ENCODE measurements around the gene IFNL3.
"Not testable (repeated sequence)": the region's sequence is repeated elsewhere in the genome, so short reads cannot be mapped to it uniquely, and the experiment has no call there.

Gene IFNL3

GRCh38 chr19:39244410-39245100 is at the start of gene IFNL3:
IFNL3 (minus strand) TSS chr19:39245006; CDS start chr19:39244967, 39 bp downstream.
- not testable (repeated sequence) for DNase-seq

DNA sequence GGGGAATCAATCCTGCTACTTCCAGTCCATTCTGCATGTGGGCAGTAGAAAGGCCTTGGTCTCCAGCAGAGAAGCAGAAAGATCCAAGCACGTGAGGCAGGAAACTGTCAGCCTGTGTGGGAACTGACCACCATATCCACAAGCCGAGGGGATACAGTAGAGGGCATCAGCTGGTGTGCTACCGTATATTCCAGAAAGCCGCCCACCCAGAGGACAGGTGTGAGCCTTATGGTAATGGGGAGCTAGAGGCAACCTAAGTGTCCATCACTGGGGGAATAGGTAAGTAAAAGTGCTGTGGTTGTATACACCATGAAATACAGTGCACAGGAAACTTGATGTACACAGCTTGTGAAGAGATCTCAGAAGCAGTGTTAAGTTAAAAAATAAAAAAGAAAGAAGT is 48.6 kb upstream of the IFNL3 start:
- no peak for DNase-seq

DNA sequence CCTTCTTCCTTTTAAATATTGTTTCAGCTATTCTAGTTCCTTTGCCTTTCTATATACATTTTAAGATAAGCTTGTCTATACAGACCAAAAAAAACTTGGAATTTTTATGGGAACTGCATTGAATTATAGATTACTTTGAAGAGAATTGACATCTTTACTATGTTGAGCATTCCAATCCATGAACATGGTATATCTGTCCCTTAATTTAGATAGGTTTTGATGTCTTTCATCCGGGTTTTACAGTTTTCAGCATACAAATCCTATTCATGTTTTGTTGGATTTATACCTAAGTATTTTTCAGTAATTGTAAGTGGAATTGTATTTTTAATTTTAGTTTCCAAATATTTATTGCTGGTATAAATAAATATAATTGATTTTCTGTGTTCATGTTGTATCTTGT is 39.2 kb upstream of the IFNL3 start:
- no peak for DNase-seq

DNA sequence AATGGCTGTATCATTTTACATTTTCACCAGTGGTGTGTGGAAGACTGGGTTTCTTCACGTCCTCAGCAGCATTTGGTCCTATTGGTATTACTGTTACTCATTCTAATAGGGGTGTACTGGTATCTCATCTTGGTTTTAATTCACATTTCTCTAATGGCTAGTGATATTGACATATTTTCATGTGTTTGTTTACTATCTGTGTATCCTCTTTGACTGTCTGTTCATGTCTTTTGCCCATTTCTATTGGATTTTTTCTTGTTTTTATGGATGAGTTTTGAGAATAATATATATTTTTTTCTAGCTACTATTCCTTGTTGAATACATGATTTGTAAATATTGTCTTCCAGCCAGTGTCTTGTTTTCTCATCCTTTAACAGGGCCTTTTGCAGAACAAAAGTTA is 37.2 kb upstream of the IFNL3 start:
- no peak for DNase-seq

DNA sequence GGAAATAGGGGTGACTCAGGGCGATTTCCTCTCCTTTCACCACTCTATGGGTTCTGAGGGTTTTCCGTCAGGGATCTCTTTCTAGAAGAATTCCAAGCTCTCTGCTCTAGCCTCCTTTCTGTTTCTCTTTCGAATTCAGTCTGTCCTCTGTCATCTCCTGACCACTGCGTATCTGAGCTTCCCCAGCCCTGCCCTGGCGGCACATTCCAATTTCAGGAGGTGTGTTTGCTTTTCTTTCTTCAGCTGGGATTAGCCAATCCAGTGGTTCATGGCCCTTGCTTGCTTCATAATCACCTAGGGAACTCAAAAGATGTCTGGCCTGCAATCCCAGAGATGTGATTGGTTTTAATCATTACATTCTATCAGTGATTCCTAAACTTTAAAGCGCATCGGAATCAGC is 32.8 kb upstream of the IFNL3 start:
- DNase-seq, result no peak

DNA sequence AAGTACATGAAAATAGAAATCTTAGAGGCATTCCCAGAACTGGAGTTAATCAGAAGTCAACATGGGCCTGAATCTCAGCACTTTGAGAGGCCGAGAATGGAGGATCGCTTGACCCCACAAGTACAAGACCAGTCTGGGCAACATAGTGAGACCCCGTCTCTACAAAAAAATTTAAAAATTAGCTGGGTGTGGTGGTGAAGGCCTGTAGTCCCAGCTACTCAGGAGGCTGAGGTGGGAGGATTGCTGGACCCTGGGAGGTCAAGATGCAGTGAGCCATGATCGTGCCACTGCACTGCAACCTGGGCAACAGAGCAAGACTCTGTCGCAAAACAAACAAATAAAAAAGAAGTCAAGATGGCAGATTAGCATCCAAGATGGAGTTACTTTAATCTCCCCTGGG is 31.9 kb upstream of the IFNL3 start:
- no peak for DNase-seq

DNA sequence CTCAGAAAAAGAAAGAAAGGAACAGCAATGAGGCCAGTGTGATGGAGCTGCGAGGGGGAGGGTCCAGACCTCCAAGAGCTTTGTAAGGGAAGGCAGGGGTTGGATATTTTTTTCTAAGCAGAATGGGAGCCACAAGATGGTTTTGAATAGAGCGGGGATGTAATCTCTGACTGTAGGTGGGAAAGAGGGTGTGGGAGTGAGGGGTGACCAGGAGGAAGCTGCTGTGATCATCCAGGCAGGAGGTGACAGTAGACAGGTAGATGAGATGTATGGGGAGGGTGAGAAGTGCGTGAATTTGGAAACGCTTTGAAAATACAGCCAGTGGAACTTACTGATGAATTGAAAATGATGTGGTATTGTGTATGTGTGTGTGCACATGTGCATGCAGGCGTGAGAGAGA is 30.8 kb upstream of the IFNL3 start:
- no peak for DNase-seq

DNA sequence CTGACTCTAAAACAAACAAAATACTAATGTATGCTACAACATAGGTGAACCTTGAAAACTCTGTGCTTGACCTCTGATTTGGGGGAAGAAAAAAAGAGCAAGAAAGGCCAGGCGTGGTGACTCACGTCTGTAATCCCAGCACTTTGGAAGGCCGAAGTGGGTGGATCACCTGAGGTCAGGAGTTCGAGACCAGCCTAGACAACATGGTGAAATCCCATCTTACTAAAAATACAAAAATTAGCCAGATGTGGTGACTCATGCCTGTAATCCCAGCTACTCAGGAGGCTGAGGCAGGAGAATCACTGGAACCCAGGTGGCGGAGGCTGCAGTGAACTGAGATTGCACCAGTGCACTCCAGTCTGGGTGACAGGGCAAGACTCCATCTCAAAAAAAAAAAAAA is 29.1 kb upstream of the IFNL3 start:
- not testable (repeated sequence) for DNase-seq

DNA sequence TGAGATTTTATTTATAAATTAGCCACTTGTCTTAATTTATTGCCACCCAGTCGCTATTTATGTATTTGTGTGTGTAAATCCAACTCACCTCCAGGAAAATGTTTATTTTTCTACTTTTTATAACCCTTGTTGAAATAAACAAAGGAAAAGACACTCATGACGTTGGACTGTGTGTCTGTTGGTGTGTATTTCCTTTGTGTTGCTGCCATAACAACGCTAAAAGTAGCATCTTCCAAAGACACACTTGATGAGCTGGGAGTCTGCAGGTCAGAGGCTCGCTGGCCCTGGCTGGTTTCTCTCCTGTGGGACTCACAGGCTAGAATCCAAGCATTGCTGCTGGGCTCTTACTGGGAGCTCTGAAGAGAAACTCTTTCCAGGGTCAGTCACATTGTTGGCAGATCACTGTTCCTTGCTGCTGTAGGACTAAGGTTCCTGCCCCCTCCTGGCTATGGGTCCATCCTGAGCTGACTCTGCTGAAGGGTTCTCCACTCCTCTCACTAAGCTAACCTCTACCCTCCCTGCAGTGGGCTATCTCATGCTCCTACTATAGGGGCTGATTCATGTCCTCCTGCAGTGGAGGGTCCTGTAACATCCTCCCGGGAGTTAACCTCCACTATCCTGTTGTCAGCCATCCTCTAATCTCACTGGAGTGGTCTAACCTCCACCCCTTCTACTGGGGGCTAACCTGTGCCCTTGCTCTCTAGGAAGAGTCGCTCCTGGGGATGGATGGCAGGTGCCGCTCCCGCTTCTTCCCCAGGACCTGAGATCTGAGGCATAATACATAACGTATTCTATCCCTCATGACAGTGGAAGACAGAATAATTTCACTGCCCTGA is 25.4 kb upstream of the IFNL3 start:
- DNase-seq, result no peak

DNA sequence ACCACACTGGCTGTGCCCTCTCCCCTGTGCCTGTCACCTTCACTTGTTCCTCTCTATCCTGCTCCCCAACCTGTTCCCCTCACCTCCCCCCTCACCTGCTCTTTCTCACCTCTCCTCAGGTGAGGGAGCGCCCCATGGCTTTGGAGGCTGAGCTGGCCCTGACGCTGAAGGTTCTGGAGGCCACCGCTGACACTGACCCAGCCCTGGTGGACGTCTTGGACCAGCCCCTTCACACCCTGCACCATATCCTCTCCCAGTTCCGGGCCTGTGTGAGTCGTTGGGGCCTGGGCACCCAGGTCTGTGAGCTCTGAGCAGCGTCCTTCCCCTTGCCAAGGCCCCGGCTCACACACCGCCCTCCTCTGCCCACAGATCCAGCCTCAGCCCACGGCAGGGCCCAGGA is 24.6 kb upstream of the IFNL3 start:
- DNase-seq, result not testable (repeated sequence)

DNA sequence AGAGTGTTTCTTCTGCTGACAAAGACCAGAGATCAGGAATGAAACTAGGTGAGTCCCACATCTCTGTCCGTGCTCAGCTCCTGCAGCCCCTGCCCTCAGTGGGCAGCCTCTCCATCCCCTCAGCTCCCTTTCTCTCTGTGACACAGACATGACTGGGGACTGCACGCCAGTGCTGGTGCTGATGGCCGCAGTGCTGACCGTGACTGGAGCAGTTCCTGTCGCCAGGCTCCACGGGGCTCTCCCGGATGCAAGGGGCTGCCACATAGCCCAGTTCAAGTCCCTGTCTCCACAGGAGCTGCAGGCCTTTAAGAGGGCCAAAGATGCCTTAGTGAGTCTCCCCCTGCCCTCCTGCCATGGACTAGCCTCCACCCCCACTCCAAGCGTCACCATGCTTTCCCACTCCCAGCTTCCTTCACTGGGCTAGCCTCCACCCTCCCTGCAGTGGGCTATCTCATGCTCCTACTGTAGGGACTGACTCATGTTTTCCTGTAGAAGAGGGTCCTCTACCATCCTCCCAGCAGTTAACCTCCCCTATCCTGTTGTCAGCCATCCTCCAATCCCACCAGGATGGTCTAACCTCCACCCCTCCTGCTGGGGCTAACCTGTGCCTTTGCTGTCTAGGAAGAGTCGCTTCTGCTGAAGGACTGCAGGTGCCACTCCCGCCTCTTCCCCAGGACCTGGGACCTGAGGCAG is 23.9 kb upstream of the IFNL3 start:
- DNase-seq, result not testable (repeated sequence)

GRCh38 chr19:39268085-39268484 is 23.3 kb upstream of the IFNL3 start, which contains the start of gene IFNL2:
IFNL2 (plus strand) TSS chr19:39268396; CDS start chr19:39268569, 173 bp downstream.
- not testable (repeated sequence) for DNase-seq

GRCh38 chr19:39265321-39265916 is 20.6 kb upstream of the IFNL3 start:
- no peak for DNase-seq

DNA sequence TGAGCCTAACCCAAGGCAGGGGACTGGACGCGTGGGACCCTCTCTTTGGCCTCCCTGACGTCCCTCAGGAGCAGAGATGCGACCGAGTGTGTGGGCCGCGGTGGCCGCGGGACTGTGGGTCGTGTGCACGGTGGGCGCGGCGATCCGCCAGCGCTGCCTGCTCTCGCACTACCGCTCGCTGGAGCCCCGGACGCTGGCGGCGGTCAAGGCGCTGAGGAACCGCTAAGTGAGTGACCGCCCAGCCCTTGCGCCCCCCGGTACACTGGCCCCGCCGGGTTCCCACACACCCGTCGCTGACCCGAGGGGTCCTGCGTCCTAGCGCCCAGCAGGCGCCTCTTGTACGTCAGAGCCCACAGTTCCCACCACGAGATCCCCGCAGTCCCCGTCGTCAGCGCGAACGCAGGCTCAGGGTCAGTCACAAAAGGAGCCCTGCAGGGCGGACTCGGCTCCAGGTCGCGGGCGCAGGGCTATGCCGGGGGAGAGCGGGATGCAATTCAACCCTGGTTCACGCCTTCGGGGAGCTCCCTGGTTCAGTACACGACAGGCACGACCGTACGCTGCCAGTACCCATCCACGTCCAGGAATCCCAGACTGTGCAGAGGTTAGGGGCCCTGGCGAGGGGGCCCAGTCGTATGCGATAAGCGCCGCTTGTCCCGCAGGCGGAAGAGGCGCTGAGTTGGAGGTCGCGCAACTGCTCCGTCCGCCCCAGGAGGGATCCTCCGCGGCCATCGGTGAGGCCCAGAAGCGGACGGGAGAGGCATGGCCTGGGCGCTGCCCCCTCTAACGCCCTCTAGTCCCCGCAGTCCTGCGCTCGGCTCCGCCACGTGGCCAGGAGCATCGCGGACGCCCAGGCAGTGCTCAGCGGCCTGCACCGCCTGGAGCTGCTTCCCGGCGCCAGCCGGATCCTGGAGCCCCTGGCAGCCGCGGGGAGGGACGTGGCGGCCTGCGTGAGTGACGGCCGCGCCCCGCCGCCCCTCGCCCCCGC is 19.8 kb upstream of the IFNL3 start:
- DNase-seq, result no peak

DNA sequence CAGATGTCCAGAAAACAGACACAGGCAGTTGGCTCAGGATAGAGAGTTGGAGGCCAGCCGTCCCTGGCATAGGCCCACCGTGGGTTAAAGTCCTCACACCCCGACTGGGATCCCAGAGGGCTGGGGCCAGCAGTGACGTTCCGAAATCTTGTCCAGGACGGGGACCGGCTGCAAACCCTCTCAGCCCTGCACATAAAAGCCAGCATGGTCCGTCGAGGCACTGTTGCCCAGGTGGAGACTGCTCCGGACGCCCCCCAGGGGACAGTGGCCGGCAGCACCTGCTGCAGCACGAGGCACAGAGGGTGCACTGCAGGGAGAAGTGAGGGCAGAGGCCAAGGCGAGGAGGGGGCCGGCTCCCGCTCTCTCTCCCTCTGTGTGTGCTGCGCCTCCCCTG is 19.1 kb upstream of the IFNL3 start:
- DNase-seq, result no peak

DNA sequence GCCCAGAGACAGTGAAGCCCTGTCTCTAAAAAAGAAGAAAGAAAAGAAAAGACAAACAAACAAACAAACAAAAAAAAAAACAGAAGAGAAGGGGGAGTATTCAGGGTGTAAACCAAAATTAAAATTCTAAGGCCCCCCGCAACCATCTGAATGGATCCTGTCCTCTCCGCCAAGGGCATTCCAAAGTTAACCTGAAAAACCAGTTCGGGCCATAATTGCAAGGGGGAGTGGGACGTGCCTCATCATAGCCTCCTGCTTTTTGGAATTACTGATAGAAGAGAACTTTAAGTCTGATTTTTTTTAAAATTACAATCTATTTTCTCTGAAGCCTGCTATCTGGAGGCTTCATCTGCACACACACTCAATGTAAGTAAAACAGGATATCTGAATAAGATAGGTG is 17.7 kb upstream of the IFNL3 start:
- DNase-seq, result no peak

GRCh38 chr19:39261704-39262103 is 16.9 kb upstream of the IFNL3 start:
- no peak for DNase-seq

DNA sequence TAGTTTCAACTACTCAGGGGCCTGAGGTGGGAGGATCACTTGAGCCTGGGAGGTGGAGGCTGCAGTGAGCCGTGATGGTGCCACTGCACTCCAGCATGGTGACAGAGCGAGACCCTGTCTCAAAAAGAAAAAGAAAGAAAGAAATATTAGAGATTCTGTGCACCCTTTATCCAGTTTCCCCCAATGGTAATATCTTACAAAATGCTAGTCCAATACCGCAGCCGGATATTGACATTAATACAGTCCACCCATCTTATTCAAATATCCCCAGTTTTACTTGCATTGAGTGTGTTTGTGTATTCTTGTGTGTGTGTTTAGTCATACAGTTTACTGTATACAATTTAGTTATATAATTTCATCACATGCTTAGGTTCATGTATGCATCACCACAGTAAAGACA is 12.4 kb upstream of the IFNL3 start:
- no peak for DNase-seq

- DNase-seq, result no peak
Measured at GRCh38 chr19:39254531-39255345, 9.9 kb upstream of the IFNL3 start.

- DNase-seq, result no peak
Measured at GRCh38 chr19:39253374-39254149, 8.8 kb upstream of the IFNL3 start.
